ENCODE data around the gene CCDC172. TPM values are rescaled to one million over a fixed set of nuclear protein-coding genes. Genes with fewer than 3 reads are reported as not detected.

The CCDC172 gene
- total RNA-seq, 1 donor from 2014 or later, result not detected

- Histone ChIP-seq H3K36me3 (no peaks in the 10 kb centered on the region), H3K27ac (no peak overlapping the region), H3K4me1 (no peaks in the 10 kb centered on the region), H3K4me3 (no peak overlapping the region), H3K9me3 (no peaks in the 10 kb centered on the region), H3K27me3 (peaks cover 4% of the 10 kb centered on the region)
- DNase-seq (no peak), ATAC-seq (no peak)
- no peak for TF ChIP-seq CTCF (IDR thresholded peaks at IDR 0.05)
- intact Hi-C loops (cut with DNase I), result no loop called here
Measured at GRCh38 chr10:116329153-116329552, 4.9 kb downstream of the CCDC172 start.

- DNase-seq, result no peak
Measured at GRCh38 chr10:116331815-116332214, 7.6 kb downstream of the CCDC172 start.

GRCh38 chr10:116336866-116337265 lies 12.6 kb downstream of the CCDC172 start:
- H3K9me3 ChIP-seq, result no peaks in the 10 kb centered on the region
- no peak overlapping the region for H3K4me3 ChIP-seq
- intact Hi-C loops (cut with DNase I), result no loop called here
- no peak for DNase-seq
- TF ChIP-seq CTCF (IDR thresholded peaks at IDR 0.05), result no peak
- no peak overlapping the region for H3K27ac ChIP-seq
- H3K27me3 ChIP-seq, result peaks cover 4% of the 10 kb centered on the region
- H3K36me3 ChIP-seq, result no peaks in the 10 kb centered on the region
- H3K4me1 ChIP-seq, result no peaks in the 10 kb centered on the region
- ATAC-seq, result no peak

More at GRCh38 chr10:116331815-116332214, 7.6 kb downstream of the CCDC172 start:
- TF ChIP-seq CTCF (IDR thresholded peaks at IDR 0.05), result no peak
- peaks cover 4% of the 10 kb centered on the region for H3K27me3 ChIP-seq
- H3K4me1 ChIP-seq, result no peaks in the 10 kb centered on the region
- ATAC-seq, result no peak
- no peaks in the 10 kb centered on the region for H3K36me3 ChIP-seq
- intact Hi-C loops (cut with DNase I), result no loop called here
- no peaks in the 10 kb centered on the region for H3K9me3 ChIP-seq
- H3K4me3 ChIP-seq, result no peak overlapping the region
- H3K27ac ChIP-seq, result no peak overlapping the region

- DNase-seq, result no peak
- Histone ChIP-seq H3K36me3 (no peaks in the 10 kb centered on the region), H3K9me3 (no peaks in the 10 kb centered on the region), H3K4me3 (no peak overlapping the region), H3K27ac (no peak overlapping the region), H3K4me1 (no peaks in the 10 kb centered on the region), H3K27me3 (no peaks in the 10 kb centered on the region)
- TF ChIP-seq CTCF (IDR thresholded peaks at IDR 0.05), result no peak
- intact Hi-C loops (cut with DNase I), result no loop called here
- ATAC-seq, result no peak
Measured at GRCh38 chr10:116352125-116352524, 27.9 kb downstream of the CCDC172 start.

- intact Hi-C loops (cut with DNase I), result no loop called here
- H3K36me3 ChIP-seq, result no peaks in the 10 kb centered on the region
- no peak overlapping the region for H3K27ac ChIP-seq
- H3K4me1 ChIP-seq, result no peaks in the 10 kb centered on the region
- no peak for TF ChIP-seq CTCF (IDR thresholded peaks at IDR 0.05)
- H3K27me3 ChIP-seq, result no peaks in the 10 kb centered on the region
- H3K9me3 ChIP-seq, result no peaks in the 10 kb centered on the region
- H3K4me3 ChIP-seq, result no peak overlapping the region
- ATAC-seq, result no peak
- DNase-seq, result no peak
Measured at GRCh38 chr10:116353817-116354216, 29.6 kb downstream of the CCDC172 start.

- H3K4me3 ChIP-seq, result no peak overlapping the region
- no peak overlapping the region for H3K27ac ChIP-seq
- ATAC-seq (no peak), DNase-seq (no peak)
- no peaks in the 10 kb centered on the region for H3K36me3 ChIP-seq
- TF ChIP-seq CTCF (IDR thresholded peaks at IDR 0.05), result no peak
- H3K4me1 ChIP-seq, result no peaks in the 10 kb centered on the region
- intact Hi-C loops (cut with DNase I), result no loop called here
- H3K9me3 ChIP-seq, result no peaks in the 10 kb centered on the region
- H3K27me3 ChIP-seq, result no peaks in the 10 kb centered on the region
Measured at GRCh38 chr10:116355341-116355740, 31.1 kb downstream of the CCDC172 start.

All from upper lobe of right lung (tissue), 1 donor.